Activated T-helper 17 cell treated with anti-CD3 and anti-CD28 coated beads, Interleukin-2, amount 50 U/mL, for 72 hours (primary cell): ENCODE measurements around the gene SEC63. TPM values are rescaled to one million over a fixed set of nuclear protein-coding genes. Genes with fewer than 3 reads are reported as not detected.
"Not testable (repeated sequence)": the region's sequence is repeated elsewhere in the genome, so short reads cannot be mapped to it uniquely, and the experiment has no call there.

Experiments
- ATAC-seq: fragments of 150-1000 bp; cut with Tn5 transposase; replicated peaks from 2 replicates; pipeline ENCODE4 v1.10.0; 2021; ENCODE audit warnings: mild to moderate bottlenecking, moderate library complexity
- H3K27ac Mint-ChIP-seq: one replicate; pipeline ENCODE4 v1.8.0; 2022; ENCODE audit warnings: mixed read lengths
- H3K27me3 Mint-ChIP-seq: one replicate; pipeline ENCODE4 v1.8.0; 2022; ENCODE audit warnings: mixed read lengths
- H3K36me3 Mint-ChIP-seq: one replicate; pipeline ENCODE4 v1.8.0; 2022; ENCODE audit warnings: low read depth, mild to moderate bottlenecking, mixed read lengths
- H3K4me1 Mint-ChIP-seq: one replicate; pipeline ENCODE4 v1.8.0; 2022; ENCODE audit warnings: mixed read lengths
- H3K4me3 Mint-ChIP-seq: one replicate; pipeline ENCODE4 v1.8.0; 2022; ENCODE audit warnings: mild to moderate bottlenecking, mixed read lengths
- H3K9me3 Mint-ChIP-seq: one replicate; pipeline ENCODE4 v1.8.0; 2022; ENCODE audit warnings: mixed read lengths
- total RNA-seq, 2 donors: library from RNA; stranded (reverse); gene quantifications; one replicate each; pipeline ENCODE4 v1.2.3, GENCODE V29; 2022

Gene SEC63
- total RNA-seq, 2 donors from 2014 or later, result 72.6 to 88.0 TPM

GRCh38 chr6:107931894-107932293 lies 26.1 kb downstream of the SEC63 start:
- Mint-ChIP-seq H3K27me3 (no peaks in the 10 kb centered on the region), H3K4me3 (no peak overlapping the region), H3K9me3 (peaks cover 4% of the 10 kb centered on the region), H3K36me3 (peaks cover 38% of the 10 kb centered on the region), H3K4me1 (peaks cover 17% of the 10 kb centered on the region), H3K27ac (peak overlapping the region; percentile 28)
- ATAC-seq, result no peak

DNA sequence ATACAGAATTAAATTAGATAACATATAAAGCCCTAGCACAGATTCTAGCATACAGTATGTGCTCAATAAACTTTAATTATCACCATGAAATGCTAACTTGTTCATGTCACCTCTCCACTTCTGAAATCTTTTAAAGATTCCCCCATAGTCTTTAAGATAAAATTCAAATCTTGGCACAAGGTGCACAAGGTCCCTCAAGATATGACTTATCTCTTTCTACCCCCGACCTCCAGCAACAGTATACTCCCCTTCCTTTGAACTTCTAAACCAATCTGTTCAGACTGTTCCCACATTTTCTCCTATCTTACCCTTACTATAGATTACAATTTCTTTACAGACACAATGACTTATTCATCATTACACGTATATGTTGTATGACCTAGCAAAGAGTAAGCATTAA lies 29.0 kb downstream of the SEC63 start:
- Mint-ChIP-seq H3K27ac (no peak overlapping the region), H3K36me3 (peaks cover 57% of the 10 kb centered on the region), H3K27me3 (no peaks in the 10 kb centered on the region), H3K4me3 (no peak overlapping the region), H3K4me1 (peaks cover 17% of the 10 kb centered on the region), H3K9me3 (peaks cover 4% of the 10 kb centered on the region)
- no peak for ATAC-seq

- not testable (repeated sequence) for H3K27ac Mint-ChIP-seq, ATAC-seq, H3K4me3 Mint-ChIP-seq, H3K9me3 Mint-ChIP-seq, H3K4me1 Mint-ChIP-seq, H3K27me3 Mint-ChIP-seq
- peaks cover 66% of the 10 kb centered on the region for H3K36me3 Mint-ChIP-seq
These were observed 31.1 kb downstream of the SEC63 start for GRCh38 chr6:107926697-107927544.

DNA sequence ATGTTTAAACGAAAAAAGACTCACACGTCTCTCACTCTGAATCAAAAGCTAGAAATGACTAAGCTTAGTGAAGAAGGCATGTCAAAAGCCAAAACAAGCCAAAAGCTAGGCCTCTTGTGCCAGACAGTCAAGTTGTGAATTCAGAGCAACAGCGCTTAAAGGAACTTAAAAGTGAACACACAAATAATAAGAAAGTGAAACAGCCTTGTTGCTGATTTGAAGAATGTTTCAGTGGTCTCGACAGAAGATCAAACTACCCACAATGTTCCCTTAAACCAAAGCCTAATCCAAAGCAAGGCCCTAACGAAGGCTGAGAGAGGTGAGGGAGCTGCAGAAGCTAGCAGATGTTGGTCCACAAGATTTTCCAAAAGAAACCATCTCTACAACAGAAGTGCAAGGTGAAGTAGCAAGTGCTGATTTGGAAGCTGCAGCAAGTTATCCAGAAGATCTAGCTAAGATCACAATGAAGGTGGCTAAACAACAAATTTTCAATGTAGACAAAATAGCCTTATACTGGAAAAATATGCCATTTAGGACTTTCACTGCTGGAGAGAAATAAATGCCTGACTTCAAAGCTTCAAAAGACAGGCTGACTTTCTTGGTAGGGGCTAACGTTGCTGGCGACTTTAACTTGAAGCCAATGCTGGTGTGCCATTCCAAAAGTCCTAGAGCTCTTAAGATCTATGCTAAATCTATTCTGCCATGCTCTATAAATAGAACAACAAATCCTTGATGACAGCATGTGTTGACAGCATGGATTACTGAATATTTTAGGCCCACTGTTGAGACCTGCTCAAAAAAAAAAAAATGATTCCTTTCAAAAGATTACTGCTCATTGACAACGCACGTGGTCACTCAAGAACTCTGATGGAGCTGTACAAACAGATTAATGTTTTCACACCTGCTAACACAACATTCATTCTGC lies 40.3 kb downstream of the SEC63 start:
- peak; percentile 94 for ATAC-seq
- H3K36me3 Mint-ChIP-seq, result peaks cover 91% of the 10 kb centered on the region
- H3K9me3 Mint-ChIP-seq, result no peaks in the 10 kb centered on the region
- peak overlapping the region; percentile 71 for H3K27ac Mint-ChIP-seq
- H3K27me3 Mint-ChIP-seq, result no peaks in the 10 kb centered on the region
- H3K4me3 Mint-ChIP-seq, result peak overlapping the region; percentile 41
- H3K4me1 Mint-ChIP-seq, result peaks cover 7% of the 10 kb centered on the region

GRCh38 chr6:107916961-107917360 lies 41.0 kb downstream of the SEC63 start:
- not testable (repeated sequence) for H3K4me1 Mint-ChIP-seq, ATAC-seq, H3K27me3 Mint-ChIP-seq, H3K9me3 Mint-ChIP-seq
- peak overlapping the region; percentile 71 for H3K27ac Mint-ChIP-seq
- peaks cover 91% of the 10 kb centered on the region for H3K36me3 Mint-ChIP-seq
- peak overlapping the region; percentile 41 for H3K4me3 Mint-ChIP-seq

DNA sequence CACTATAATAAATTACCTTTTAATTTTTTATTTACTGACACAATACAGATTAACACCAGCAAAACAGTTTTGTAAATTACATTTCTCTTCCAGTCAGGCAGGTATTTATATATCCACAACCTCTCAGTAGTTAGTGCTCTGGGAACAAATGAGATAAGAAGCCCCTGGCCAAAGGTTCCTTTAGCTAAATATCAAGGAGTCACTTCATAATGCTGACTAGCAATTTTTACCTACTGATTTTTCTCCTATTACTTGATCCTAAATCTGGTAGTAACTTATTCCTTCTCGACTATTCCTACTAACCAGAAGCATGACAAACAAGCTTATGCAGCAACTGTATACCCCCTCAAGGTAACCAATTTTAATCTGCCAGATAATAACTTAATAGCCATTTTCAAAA lies 46.3 kb downstream of the SEC63 start:
- ATAC-seq, result no peak
- no peaks in the 10 kb centered on the region for H3K9me3 Mint-ChIP-seq
- H3K27ac Mint-ChIP-seq, result no peak overlapping the region
- H3K27me3 Mint-ChIP-seq, result no peaks in the 10 kb centered on the region
- no peak overlapping the region for H3K4me3 Mint-ChIP-seq
- H3K36me3 Mint-ChIP-seq, result peaks cover 90% of the 10 kb centered on the region
- H3K4me1 Mint-ChIP-seq, result no peaks in the 10 kb centered on the region

DNA sequence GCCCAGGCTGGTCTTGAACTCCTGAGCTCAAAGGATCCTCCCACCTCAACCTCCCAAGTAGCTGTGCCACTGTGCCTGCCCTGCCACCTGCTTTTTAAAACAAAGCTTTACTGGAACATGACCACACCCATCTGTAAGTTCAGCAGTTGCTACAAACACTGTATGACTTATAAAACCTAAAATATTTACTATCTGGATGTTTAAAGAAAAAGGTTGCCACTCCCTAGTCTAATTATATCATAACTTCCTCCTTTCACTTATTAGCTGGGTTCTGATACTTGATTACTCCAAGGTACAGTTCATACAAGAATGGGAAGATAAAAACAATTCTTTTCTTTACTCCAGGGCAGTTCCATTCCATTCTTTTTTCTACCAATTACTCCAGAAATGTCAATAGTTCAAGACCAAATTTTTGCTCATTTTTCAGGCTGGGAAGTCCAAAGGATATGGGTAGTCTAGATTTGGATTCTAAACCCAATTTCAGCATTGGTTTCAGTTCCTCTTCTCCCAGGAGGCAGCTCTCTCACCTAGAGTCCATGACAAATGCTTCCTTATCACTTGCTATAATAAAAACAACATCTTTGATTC lies 63.1 kb downstream of the SEC63 start:
- no peaks in the 10 kb centered on the region for H3K4me1 Mint-ChIP-seq
- peak overlapping the region; percentile 30 for H3K27ac Mint-ChIP-seq
- H3K4me3 Mint-ChIP-seq, result no peak overlapping the region
- peaks cover 99% of the 10 kb centered on the region for H3K36me3 Mint-ChIP-seq
- peaks cover 5% of the 10 kb centered on the region for H3K9me3 Mint-ChIP-seq
- no peak for ATAC-seq
- H3K27me3 Mint-ChIP-seq, result no peaks in the 10 kb centered on the region

DNA sequence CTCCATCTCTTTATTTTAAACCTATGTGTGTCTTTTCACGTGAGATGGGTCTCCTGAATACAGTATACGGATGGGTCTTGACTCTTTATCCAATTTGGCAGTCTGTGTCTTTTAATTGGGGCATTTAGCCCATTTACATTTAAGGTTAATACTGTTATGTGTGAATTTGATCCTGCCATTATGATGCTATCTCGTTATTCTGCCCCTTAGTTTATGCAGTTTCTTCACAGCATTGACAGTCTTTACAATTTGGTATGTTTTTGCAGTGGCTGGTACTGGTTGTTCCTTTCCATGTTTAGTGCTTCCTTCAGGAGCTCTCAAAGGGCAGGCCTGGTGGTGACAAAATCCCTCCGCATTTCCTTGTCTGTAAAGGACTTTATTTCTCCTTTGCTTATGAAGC lies 67.6 kb downstream of the SEC63 start:
- H3K4me1 Mint-ChIP-seq, H3K4me3 Mint-ChIP-seq, ATAC-seq, H3K27ac Mint-ChIP-seq, H3K27me3 Mint-ChIP-seq: not testable (repeated sequence)
- H3K36me3 Mint-ChIP-seq, result peaks cover 91% of the 10 kb centered on the region
- H3K9me3 Mint-ChIP-seq, result peaks cover 13% of the 10 kb centered on the region

DNA sequence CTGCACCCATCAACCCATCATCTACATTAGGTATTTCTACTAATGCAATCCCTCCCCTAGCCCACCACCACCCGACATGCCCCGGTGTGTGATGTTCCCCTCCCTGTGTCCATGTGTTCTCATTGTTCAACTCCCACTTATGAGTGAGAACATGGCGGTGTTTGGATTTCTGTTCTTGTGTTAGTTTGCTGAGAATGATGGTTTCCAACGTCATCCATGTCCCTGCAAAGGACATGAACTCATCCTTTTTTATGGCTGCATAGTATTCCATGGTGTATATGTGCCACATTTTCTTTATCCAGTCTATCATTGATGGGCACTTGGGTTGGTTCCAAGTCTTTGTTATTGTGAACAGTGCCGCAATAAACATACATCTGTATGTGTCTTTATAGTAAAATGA lies 72.1 kb downstream of the SEC63 start:
- not testable (repeated sequence) for H3K4me3 Mint-ChIP-seq, H3K4me1 Mint-ChIP-seq, H3K27me3 Mint-ChIP-seq, H3K27ac Mint-ChIP-seq, H3K9me3 Mint-ChIP-seq, ATAC-seq
- peaks cover 87% of the 10 kb centered on the region for H3K36me3 Mint-ChIP-seq

DNA sequence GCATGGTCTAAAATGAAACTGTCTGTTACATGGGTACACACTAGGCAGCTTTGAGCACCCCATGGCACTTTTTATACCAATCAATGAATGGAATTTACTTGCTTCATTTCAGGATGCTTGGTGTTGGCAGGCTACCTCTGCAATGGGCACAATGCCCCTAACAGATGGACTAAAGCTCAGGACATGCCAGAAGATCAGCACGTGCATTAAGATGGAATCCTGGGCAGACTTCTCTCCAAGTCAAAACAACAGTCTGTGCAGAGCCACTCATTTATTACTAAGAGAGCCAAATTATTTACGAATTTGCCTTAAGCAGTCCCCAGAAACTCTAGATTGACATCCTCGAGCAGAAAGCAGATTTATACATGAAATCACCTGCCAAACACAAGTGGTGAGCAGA lies 78.1 kb downstream of the SEC63 start:
- peak overlapping the region; percentile 49 for H3K27ac Mint-ChIP-seq
- peaks cover 87% of the 10 kb centered on the region for H3K36me3 Mint-ChIP-seq
- H3K27me3 Mint-ChIP-seq, result no peaks in the 10 kb centered on the region
- no peaks in the 10 kb centered on the region for H3K9me3 Mint-ChIP-seq
- ATAC-seq, result no peak
- H3K4me3 Mint-ChIP-seq, result no peak overlapping the region
- H3K4me1 Mint-ChIP-seq, result no peaks in the 10 kb centered on the region

DNA sequence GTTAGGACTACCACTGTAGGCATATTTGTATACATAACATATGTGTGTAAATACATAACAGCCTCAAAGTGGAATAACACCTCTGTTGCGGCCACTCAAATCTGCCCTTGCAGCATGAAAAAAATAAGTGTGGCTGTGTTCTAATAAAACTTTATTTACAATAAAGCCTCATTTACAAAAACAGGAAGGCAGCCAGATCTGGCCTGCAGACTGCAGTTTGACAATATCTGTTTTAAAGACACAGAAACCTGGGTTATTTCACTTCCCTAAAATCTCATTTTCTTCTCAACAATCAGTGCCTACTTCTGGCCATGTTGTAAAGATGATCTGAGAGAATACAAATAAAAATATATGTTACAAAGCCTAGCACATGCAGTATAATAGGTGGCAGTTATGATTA lies 80.0 kb downstream of the SEC63 start:
- Mint-ChIP-seq H3K4me3 (no peak overlapping the region), H3K36me3 (peaks cover 90% of the 10 kb centered on the region), H3K27me3 (no peaks in the 10 kb centered on the region)

GRCh38 chr6:107871976-107872375 lies 86.0 kb downstream of the SEC63 start:
- H3K4me3 Mint-ChIP-seq, result no peak overlapping the region
- no peak for ATAC-seq
- H3K9me3 Mint-ChIP-seq, result no peaks in the 10 kb centered on the region
- H3K4me1 Mint-ChIP-seq, result peaks cover 5% of the 10 kb centered on the region
- peak overlapping the region; percentile 18 for H3K27ac Mint-ChIP-seq
- no peaks in the 10 kb centered on the region for H3K27me3 Mint-ChIP-seq
- H3K36me3 Mint-ChIP-seq, result peaks cover 72% of the 10 kb centered on the region

More for the DNA sequence above, 80.0 kb downstream of the SEC63 start:
- no peaks in the 10 kb centered on the region for H3K9me3 Mint-ChIP-seq
- no peak for ATAC-seq
- no peaks in the 10 kb centered on the region for H3K4me1 Mint-ChIP-seq
- no peak overlapping the region for H3K27ac Mint-ChIP-seq

GRCh38 chr6:107871512-107871911 lies 86.5 kb downstream of the SEC63 start:
- H3K9me3 Mint-ChIP-seq, ATAC-seq, H3K4me1 Mint-ChIP-seq, H3K27me3 Mint-ChIP-seq, H3K4me3 Mint-ChIP-seq: not testable (repeated sequence)
- H3K36me3 Mint-ChIP-seq, result peaks cover 68% of the 10 kb centered on the region
- peak overlapping the region; percentile 18 for H3K27ac Mint-ChIP-seq

DNA sequence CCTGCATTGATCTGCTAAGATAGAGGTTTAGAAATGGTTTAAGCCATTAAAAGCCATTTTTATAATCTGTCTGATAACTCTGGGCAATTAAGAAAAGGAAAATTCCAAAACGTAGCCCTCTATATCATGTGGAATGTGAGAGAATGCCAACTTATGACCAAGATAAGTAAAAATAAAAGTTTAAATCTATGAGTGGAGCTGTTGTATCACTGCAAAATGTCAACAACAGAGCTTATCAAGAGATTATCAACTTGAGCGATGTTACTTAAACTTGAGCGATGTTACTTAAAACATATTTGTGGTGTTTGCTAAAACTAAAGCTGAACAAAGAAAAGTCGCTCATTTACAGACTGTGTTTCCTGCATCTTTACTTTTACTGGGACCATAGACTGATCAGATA lies 87.0 kb downstream of the SEC63 start:
- Mint-ChIP-seq H3K9me3 (no peaks in the 10 kb centered on the region), H3K36me3 (peaks cover 63% of the 10 kb centered on the region), H3K27ac (peak overlapping the region; percentile 38), H3K4me3 (no peak overlapping the region), H3K4me1 (peaks cover 5% of the 10 kb centered on the region), H3K27me3 (no peaks in the 10 kb centered on the region)
- ATAC-seq, result no peak
